T1000 (cell line): ENCODE results near the gene MST1.

Experiments used
- DNase-seq: peaks from one replicate; lab custom pipeline; 2025; ENCODE audit warnings: mixed read lengths; lab: John Stamatoyannopoulos, UW

MST1 gene

DNA sequence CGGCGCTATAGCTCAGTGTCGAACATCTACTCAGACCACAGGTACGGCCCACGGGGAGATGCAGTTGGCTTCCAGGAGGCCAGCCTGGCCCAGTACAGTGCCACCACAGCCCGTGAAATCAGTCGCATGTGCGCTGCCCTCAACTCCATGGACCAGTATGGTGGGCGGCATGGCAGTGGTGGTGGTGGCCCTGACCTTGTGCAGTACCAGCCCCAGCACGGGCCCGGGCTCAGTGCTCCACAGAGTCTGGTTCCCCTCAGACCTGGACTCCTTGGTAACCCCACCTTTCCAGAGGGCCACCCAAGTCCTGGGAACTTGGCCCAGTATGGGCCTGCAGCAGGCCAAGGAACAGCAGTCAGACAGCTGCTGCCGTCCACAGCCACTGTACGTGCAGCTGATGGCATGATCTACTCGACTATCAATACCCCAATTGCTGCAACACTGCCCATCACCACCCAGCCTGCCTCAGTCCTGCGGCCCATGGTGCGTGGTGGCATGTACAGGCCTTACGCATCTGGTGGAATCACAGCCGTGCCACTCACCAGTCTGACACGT lies 33.5 kb downstream of the MST1 start:
- DNase-seq = no peak

DNA sequence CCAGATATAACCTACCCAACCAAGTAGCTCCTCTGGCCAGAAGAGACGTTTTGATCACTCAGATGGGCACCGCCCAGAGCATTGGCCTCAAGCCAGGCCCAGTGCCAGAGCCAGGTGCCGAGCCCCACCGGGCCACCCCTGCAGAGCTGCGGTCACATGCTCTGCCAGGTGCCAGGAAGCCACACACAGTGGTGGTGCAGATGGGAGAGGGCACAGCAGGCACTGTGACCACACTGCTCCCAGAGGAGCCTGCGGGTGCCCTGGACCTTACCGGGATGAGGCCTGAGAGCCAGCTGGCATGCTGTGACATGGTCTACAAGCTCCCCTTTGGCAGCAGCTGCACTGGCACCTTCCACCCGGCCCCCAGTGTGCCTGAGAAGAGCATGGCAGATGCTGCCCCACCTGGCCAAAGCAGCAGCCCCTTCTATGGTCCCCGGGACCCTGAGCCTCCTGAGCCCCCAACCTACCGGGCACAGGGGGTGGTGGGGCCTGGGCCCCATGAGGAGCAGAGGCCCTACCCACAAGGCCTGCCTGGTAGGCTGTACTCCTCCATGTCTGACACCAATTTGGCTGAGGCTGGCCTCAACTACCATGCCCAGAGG lies 34.2 kb downstream of the MST1 start:
- no peak for DNase-seq

DNA sequence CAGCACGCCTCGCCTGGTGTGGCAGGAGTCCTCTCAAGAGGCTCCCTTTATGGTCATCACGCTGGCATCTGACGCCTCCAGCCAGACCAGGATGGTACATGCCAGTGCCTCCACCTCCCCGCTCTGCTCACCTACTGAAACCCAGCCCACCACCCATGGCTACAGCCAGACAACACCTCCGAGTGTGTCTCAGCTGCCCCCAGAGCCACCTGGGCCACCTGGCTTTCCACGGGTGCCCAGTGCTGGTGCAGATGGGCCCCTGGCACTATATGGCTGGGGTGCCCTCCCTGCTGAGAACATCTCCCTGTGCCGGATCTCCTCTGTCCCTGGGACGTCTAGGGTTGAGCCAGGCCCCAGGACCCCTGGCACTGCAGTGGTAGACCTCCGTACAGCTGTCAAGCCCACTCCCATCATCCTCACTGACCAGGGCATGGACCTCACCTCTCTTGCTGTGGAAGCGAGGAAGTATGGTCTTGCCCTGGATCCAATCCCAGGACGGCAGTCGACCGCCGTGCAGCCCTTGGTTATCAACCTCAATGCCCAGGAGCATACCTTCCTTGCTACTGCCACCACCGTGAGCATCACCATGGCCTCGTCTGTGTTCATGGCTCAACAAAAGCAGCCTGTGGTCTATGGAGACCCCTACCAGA lies 35.0 kb downstream of the MST1 start:
- no peak for DNase-seq

DNA sequence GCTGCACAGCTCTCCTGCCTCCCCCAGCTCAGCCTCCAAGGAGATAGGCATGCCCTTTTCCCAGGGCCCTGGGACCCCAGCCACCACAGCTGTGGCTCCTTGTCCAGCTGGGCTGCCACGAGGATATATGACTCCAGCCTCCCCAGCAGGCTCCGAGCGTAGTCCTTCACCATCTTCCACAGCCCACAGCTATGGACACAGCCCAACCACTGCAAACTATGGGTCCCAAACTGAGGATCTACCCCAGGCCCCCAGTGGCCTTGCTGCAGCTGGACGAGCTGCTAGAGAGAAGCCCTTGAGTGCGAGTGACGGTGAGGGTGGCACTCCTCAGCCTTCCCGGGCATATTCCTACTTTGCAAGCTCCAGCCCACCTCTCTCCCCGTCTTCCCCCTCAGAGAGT lies 35.7 kb downstream of the MST1 start:
- no peak for DNase-seq

DNA sequence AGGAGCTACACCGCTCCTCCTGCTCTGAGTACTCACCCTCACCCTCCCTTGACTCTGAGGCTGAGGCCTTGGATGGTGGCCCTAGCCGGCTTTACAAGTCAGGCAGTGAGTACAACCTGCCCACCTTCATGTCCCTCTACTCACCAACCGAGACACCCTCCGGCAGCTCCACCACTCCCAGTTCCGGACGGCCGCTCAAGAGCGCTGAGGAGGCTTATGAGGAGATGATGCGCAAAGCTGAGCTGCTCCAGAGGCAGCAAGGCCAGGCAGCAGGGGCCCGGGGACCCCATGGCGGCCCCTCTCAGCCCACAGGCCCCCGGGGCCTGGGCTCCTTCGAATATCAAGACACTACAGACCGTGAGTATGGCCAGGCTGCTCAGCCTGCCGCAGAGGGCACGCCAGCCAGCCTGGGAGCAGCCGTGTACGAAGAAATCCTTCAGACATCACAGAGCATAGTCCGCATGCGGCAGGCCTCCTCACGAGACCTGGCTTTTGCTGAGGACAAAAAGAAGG lies 36.3 kb downstream of the MST1 start:
- DNase-seq = no peak

DNA sequence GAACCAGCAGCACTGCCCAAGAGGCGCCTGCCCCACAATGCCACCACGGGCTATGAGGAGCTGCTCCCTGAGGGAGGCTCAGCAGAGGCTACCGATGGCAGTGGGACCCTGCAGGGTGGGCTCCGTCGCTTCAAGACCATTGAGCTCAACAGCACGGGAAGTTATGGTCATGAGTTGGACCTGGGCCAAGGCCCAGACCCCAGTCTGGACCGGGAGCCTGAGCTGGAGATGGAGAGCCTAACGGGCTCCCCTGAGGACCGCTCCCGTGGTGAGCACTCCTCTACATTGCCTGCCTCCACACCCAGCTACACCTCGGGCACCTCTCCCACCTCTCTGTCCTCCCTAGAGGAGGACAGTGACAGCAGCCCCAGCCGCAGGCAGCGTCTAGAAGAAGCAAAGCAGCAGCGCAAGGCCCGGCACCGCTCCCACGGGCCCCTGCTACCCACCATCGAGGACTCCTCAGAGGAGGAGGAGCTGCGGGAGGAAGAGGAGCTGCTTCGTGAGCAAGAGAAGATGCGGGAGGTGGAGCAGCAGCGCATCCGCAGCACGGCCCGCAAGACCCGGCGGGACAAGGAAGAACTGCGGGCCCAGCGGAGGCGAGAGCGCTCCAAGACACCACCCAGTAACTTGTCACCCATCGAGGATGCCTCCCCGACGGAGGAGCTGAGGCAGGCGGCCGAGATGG lies 36.9 kb downstream of the MST1 start:
- no peak for DNase-seq

DNA sequence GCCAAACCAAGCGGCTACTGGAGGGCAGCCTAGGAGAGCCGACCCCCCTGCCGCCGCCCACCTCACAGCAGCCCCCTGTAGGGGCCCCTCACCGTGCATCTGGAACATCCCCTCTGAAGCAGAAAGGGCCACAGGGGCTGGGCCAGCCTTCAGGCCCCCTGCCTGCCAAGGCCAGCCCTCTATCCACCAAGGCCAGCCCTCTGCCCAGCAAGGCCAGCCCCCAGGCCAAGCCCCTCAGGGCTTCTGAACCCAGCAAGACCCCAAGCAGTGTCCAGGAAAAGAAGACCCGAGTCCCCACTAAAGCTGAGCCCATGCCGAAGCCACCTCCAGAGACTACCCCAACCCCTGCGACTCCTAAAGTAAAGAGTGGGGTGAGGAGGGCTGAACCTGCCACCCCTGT lies 38.6 kb downstream of the MST1 start:
- no peak for DNase-seq

DNA sequence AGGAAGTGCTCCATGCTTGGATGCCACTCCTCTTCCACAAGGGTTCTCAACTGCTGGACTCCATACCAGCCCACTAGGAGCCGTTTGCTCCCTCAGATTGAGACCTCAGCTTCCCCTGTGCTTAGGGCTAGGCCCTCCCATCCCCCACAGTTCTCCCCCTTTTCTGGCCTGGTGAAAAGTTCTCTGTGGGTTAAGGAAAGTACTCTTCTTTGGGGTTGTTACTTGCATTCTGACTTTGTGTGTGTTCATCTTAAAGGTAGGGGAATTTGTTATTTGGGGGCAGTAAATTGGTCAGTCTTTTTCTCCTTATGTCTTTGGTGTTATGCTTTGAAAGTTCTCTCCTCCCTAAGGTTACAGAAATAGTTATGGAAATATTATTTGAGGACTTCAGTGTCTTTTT lies 39.1 kb downstream of the MST1 start:
- no peak for DNase-seq

DNA sequence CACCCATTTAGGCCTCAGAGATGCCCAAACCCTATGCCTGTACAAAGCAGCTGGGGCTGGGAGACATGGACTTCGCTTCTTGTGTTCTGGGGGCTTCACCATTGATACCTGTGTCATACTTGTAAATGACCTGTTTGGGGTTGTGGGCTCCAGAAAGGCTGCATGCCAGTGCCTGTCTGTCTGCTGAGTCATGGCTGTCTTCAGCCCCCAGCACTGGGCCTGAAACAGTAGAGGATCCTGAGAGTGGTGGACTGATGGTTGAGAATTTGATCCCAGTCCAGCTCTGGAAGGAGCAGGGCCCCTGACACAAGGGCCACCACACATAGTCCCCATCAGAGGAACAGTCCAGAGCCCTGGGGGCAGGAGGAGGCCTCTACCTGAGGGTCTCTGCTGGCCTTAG lies 39.7 kb downstream of the MST1 start:
- no peak for DNase-seq

DNA sequence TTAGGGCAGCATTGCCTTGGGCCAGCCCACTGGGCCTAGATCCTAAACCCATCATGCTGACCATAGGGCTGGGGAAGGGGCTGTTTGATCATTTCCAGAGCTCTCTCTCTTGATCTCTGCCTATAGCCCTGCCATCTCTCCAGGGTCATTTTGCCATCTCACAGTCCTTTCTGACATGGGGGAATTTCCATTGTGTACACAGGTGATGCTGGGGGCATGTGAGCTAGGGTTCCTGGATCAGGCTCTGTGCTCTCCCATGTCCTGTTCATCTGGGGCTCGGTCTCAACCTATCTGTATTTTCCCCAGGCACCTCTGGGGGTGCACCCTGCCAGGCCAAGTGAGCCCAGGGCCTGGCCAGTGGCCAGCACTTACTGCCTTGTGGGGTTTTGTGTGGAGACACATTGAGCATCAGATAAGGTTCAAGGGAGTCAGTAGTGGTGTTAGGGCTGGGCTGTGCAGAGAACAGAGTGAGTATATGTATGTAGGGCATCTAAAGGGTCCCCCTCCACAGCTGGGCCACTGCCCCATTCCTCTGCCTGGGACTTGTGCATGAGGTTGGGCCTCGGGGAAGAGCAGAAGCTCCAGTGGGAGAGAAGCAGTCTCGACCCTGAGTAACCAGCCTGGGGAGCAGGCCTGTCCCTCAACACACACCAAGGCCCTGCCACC lies 40.8 kb downstream of the MST1 start:
- no peak for DNase-seq

DNA sequence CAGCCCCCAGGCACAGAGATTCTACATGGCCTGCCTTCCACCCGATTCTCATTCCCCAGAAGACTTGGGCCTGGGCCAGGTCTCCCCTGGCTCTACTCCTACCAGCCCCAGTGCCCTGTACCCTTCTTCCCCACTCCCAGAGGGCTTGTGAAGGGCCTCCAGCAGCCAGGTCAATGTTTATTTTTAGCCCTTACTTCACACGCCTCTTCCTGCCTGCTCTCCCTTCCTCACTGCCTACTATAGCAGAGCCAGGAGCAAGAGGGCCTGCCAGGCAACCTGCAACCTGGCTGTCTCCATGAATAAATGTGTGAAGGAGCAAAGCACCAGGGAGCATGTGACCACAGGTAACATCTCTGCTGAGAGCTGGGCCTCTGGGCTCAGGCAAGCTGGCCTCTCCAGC lies 41.5 kb downstream of the MST1 start:
- no peak for DNase-seq

DNA sequence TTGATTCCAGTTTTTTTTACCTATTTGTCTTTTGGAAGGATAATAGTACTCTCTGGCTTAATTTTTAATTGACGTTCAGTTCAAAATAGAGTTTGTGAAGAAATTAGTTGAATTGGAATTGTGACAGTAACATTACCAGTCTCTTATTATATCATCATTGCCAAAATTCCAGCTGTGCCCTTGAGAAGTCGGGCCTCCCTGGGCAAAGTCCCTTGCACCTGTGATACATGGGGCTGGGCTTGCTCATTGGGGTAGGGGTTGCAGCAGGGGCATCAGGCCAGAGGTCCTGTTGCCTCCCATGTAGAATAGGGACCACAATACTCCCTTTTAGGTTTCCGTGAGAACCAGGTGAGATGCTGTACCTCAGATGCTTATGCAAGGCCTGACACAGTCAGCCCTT lies 43.0 kb downstream of the MST1 start:
- no peak for DNase-seq

DNA sequence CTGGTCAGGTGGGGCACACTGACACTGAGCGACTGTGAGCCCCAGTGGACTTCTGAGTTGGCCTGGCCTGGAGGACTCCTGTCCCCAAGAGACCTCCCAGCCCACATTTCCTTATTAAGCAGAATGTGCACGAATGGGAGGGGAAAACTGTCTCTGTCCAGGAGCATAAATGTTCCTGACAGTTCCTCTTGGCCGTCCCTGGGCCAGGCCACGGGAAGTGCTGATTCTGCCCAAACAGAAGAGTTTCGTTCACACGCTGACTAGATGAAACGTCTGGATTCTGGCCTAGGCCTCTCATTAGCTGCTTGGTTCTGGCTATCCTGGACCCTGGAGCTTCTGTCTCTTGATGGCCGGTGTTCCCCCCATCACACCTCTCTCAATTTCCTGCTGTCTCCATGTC lies 44.6 kb downstream of the MST1 start:
- DNase-seq = no peak

DNA sequence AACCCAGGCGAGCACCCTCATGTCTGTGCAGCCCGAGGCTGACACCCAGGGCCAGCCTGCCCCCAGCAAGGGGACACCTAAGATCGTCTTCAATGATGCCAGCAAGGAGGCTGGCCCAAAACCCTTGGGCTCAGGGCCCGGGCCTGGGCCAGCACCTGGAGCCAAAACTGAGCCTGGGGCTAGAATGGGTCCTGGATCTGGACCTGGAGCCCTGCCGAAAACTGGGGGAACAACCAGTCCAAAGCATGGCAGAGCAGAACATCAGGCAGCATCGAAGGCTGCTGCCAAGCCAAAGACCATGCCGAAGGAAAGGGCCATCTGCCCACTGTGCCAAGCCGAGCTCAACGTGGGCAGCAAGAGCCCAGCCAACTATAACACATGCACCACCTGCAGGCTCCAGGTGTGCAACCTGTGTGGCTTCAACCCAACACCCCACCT lies 46.5 kb downstream of the MST1 start:
- no peak for DNase-seq

DNA sequence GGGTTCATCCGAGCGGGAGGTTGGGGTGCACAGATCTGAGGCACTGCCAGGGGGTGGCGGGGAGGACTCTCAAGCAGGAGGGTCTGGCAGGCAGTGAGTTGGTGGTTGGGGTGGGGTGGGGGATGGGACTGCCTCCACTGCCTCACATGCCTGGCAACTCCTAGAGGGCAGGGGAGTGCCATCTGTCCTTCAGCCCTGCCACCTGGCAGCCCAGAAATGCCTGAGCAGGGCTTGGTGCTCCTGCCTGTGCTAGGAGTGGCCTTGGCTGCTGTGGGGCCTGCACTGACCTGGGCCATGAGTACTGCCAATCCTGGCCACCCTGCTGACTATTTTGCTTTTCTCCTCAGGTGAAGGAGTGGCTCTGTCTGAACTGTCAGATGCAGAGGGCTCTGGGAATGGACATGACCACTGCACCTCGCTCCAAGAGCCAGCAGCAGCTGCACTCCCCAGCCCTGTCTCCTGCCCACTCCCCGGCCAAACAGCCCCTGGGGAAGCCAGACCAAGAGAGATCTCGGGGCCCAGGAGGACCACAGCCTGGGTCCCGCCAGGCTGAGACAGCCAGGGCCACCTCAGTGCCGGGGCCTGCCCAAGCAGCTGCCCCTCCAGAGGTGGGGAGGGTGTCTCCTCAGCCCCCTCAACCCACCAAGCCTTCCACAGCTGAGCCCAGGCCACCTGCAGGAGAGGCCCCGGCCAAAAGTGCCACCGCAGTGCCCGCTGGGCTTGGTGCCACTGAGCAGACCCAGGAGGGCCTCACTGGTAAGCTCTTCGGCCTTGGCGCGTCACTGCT lies 47.2 kb downstream of the MST1 start:
- DNase-seq = no peak

DNA sequence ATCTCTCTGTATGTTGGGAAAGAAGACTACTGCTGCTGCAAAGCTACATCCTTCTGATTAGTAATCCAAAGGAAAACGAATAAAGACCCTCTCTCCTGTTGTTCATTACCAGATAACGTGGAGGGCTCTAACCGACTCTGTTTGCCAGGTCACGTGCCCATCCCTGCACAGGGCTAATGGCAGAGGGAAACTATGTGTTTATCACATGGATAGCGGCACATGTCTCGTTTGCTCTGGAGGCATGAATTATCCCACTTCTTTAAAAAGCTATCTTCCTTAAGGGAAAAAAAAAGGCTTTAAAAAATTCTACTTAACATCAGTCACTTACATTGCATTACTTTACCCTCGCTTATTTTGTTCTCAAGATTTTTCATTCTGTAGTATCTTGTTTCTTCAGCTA lies 48.0 kb downstream of the MST1 start:
- DNase-seq = no peak

DNA sequence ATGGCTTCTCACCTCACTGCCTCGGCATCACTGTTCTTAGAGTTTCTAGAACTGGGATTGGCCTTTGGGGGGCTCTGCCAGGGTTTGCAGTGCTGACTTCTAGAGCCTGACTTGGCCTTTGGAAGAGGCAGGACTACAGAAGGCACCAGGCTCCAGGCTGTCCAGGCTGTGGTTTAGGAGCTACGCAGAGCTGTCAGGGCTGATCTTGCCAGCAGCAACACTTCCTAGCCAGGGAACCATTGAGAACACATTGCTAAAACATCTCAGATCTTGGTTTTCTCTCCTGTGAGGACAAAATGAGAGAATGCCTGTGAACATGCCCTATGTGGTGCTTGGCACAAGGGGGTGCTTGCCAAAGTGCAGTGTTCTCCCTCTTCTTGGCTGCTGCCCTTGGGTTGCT lies 49.7 kb downstream of the MST1 start:
- DNase-seq = no peak

DNA sequence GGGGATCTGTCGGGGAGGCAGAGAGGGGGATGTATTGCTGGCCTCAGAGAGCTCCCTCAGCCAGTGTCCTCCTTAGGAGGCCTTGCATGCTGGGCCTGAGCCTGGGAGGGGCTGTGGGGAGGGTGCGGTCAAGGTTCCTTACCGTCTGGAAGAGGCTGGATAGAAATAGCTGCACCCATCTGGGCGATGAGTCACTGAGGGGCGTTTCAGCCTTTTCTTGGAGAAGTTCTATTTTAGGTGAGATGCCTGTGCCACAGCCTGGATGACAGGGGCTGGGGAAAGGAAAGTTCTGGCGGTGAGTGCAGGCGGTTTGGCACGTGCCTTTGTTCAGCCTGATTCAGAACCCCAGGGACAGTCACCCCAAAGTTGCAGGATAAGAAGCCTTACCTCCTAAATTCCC lies 50.8 kb downstream of the MST1 start:
- DNase-seq = no peak

DNA sequence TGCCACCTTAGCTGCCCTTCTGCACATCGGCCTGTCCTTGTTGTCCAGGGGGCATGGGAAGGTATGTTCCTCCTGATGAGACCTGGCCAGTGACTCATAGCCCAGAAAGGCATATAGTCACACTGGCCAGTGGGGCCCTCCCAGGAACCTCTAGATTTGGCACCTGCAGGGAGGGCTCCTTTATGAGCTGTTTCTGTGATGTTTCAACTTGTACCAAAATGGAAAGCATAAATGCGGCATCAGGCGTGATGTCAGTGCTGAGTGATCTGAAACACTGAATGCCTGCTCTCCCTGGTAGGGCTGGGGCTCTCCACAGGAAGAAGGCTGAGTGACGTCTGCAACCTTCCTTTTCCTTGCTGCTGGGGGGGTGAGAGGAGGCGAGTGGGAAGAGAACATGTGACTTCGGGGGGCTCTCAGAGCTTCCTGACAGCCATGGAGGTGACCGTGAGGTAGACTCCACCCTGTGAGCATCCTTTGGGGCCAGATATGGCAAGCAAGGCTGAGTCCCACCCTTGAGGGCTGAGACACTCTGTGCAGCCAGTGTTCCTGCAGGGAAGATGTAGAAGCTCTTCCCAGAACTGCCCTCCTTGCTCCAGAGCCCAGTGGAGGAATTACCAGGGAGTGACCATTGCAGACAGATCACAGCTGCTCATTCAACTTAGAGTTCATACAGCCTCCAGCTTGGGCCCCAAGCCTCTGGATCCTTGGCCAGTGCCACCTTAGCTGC lies 52.2 kb downstream of the MST1 start:
- DNase-seq = no peak

DNA sequence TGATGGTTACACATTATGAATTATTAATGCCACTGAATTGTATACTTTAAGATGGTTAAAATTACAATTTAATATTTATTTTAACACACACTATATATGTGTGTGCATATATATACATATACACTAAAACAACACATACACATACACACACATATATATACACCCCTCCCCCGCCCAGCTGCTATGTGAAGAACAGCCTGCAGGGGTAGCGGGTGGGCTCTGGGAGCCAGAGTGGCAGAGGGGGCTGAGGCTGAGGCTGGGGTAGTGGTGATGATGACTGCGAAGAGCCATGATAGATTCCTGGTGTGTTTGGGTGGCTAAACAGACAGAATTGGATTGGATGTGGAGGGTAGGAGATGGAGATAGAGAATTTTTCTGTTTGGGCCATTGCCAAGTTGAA lies 54.5 kb downstream of the MST1 start:
- no peak for DNase-seq
